Spleen (tissue), 7 donors: ENCODE results near the gene UBE2I.

Source experiments
- CTCF ChIP-seq, 11 experiments: fragments of 200-600 bp in 7 of 11; fragments of 450-650 bp in 4 of 11; sonication (generic) in 4 of 11; IDR thresholded peaks in 8 of 11; conservative IDR thresholded peaks in 3 of 11; 1 replicate in 7 of 11; 2 replicates in 4 of 11; pipeline versions ENCODE4 v1.4.0 to v1.8.0; 2016 to 2021; ENCODE audit warnings: antibody characterized with exemption in 11 of 11, inconsistent platforms in 4 of 11, mild to moderate bottlenecking in 1 of 11
- POLR2A ChIP-seq, 3 donors: fragments of 450-650 bp; IDR thresholded peaks; one replicate each; pipeline ENCODE4 v1.5.1; 2017; ENCODE audit warnings: antibody characterized with exemption in 3 of 3, mild to moderate bottlenecking in 1 of 3
- POLR2AphosphoS5 ChIP-seq, 3 donors: sonication (generic); formaldehyde crosslinking; IDR thresholded peaks; one replicate each; pipeline ENCODE4 v1.5.1; 2017; ENCODE audit warnings: antibody characterized with exemption in 3 of 3
- donor health status: DM: no; HTN: no; CAD: no; lungs with moderate emphysema.
- donor health status: DM: no; HTN: no; CAD: no.
- donor health status: DM: no; HTN: no; CAD: no.

- TF ChIP-seq CTCF (IDR thresholded peaks at IDR 0.05 in 8 of 11, conservative IDR thresholded peaks at IDR 0.05 in 3 of 11): no peak
- TF ChIP-seq POLR2AphosphoS5 (IDR thresholded peaks at IDR 0.05): no peak
- no peak for TF ChIP-seq POLR2A (IDR thresholded peaks at IDR 0.05)
Measured at GRCh38 chr16:1347286-1347855, 37.9 kb downstream of the UBE2I start.
